SK-N-MC (cell line): ENCODE results near the gene ZSCAN31.
A peak's percentile ranks its signal among the peaks of the same experiment; 100 is the strongest.

ENCODE experiments used
- DNase-seq: peaks from one replicate; pipeline ENCODE4 v3.0.0-alpha.2; 2011; ENCODE audit warnings: low read depth, low spot score
- H3K27ac ChIP-seq: fragments of 200-600 bp; sonication (generic); 2 replicates; pipeline ENCODE4 v1.5.1; 2016; ENCODE audit warnings: mixed run types
- H3K36me3 ChIP-seq: fragments of 200-600 bp; sonication (generic); 2 replicates; pipeline ENCODE4 v1.6.1; 2017; ENCODE audit warnings: antibody characterized with exemption, low read length, mixed read lengths; ENCODE audit not compliant: insufficient read depth
- H3K4me3 ChIP-seq: fragments of 200-600 bp; sonication (generic); 2 replicates; pipeline ENCODE4 v1.5.1; 2016
- H3K9ac ChIP-seq: fragments of 200-600 bp; sonication (generic); 2 replicates; pipeline ENCODE4 v1.8.0; 2017; ENCODE audit warnings: mixed run types, mixed read lengths; ENCODE audit not compliant: insufficient read length
- H3K9me3 ChIP-seq: fragments of 200-600 bp; sonication (generic); 2 replicates; pipeline ENCODE4 v1.6.1; 2017; ENCODE audit warnings: low read depth, mild to moderate bottlenecking, antibody characterized with exemption, low read length, moderate library complexity, mixed read lengths
- EZH2 ChIP-seq: fragments of 200-600 bp; sonication (generic); IDR thresholded peaks from one replicate; pipeline ENCODE4 v1.6.1; 2017; ENCODE audit warnings: antibody characterized with exemption
- FOXP2 ChIP-seq: optimal IDR thresholded peaks from 2 replicates; pipeline ENCODE3; 2011; ENCODE audit warnings: mild to moderate bottlenecking, moderate library complexity; ENCODE audit not compliant: insufficient read depth; ENCODE audit errors: extremely low read length, control extremely low read depth
- POLR2AphosphoS5 ChIP-seq: IDR thresholded peaks from 2 replicates; pipeline ENCODE4 v1.6.1; 2012; ENCODE audit warnings: mild to moderate bottlenecking, low read depth, low read length, borderline replicate concordance

ZSCAN31 gene

GRCh38 chr6:28354688-28355554 lies 19.0 kb upstream of the ZSCAN31 start:
- no peak for DNase-seq
- no peaks in the 10 kb centered on the region for H3K9me3 ChIP-seq
- H3K27ac ChIP-seq = no peak overlapping the region
- peak overlapping the region; percentile 79 for H3K4me3 ChIP-seq
- no peak overlapping the region for H3K9ac ChIP-seq
- H3K36me3 ChIP-seq = no peaks in the 10 kb centered on the region
- TF ChIP-seq FOXP2 (no peak), EZH2 (no peak), POLR2AphosphoS5 (no peak)

GRCh38 chr6:28353981-28354676 lies 18.2 kb upstream of the ZSCAN31 start:
- no peak overlapping the region for H3K9ac ChIP-seq
- H3K4me3 ChIP-seq = no peak overlapping the region
- no peak overlapping the region for H3K27ac ChIP-seq
- TF ChIP-seq EZH2 = no peak
- TF ChIP-seq FOXP2 = no peak
- TF ChIP-seq POLR2AphosphoS5 = no peak
- H3K9me3 ChIP-seq = no peaks in the 10 kb centered on the region
- H3K36me3 ChIP-seq = no peaks in the 10 kb centered on the region
- DNase-seq = no peak

GRCh38 chr6:28353356-28353755 lies 17.4 kb upstream of the ZSCAN31 start:
- Histone ChIP-seq H3K27ac (no peak overlapping the region), H3K9ac (no peak overlapping the region), H3K4me3 (no peak overlapping the region), H3K9me3 (no peaks in the 10 kb centered on the region), H3K36me3 (no peaks in the 10 kb centered on the region)
- no peak for TF ChIP-seq POLR2AphosphoS5
- TF ChIP-seq EZH2 = no peak
- TF ChIP-seq FOXP2 = no peak
- DNase-seq = no peak

GRCh38 chr6:28351493-28351925 lies 15.6 kb upstream of the ZSCAN31 start:
- H3K9me3 ChIP-seq = no peaks in the 10 kb centered on the region
- H3K9ac ChIP-seq = no peak overlapping the region
- TF ChIP-seq FOXP2 (no peak), EZH2 (no peak), POLR2AphosphoS5 (no peak)
- no peaks in the 10 kb centered on the region for H3K36me3 ChIP-seq
- no peak for DNase-seq
- H3K27ac ChIP-seq = no peak overlapping the region; the same call in 1 of the 2 replicates
- H3K4me3 ChIP-seq = peak overlapping the region; percentile 90

GRCh38 chr6:28351087-28351486 lies 15.1 kb upstream of the ZSCAN31 start:
- Histone ChIP-seq H3K36me3 (no peaks in the 10 kb centered on the region), H3K9me3 (no peaks in the 10 kb centered on the region), H3K4me3 (peak overlapping the region; percentile 90), H3K27ac (no peak overlapping the region; the same call in 1 of the 2 replicates), H3K9ac (peak overlapping the region; percentile 88)
- TF ChIP-seq EZH2 (no peak), POLR2AphosphoS5 (no peak), FOXP2 (no peak)
- DNase-seq = no peak

GRCh38 chr6:28349892-28350737 lies 14.2 kb upstream of the ZSCAN31 start, which contains the start of gene ZKSCAN3:
Gene ZKSCAN3 (plus strand): TSS chr6:28349947. CDS start chr6:28359587, 9,640 bp downstream.
- peak; percentile 24 for DNase-seq
- TF ChIP-seq POLR2AphosphoS5 = peak; percentile 95
- no peak for TF ChIP-seq EZH2
- no peak for TF ChIP-seq FOXP2
- H3K36me3 ChIP-seq = no peaks in the 10 kb centered on the region
- no peaks in the 10 kb centered on the region for H3K9me3 ChIP-seq
- H3K27ac ChIP-seq = no peak within 1 kb of the TSS; the same call in 1 of the 2 replicates
- peak within 1 kb of the TSS; percentile 88 for H3K9ac ChIP-seq
- H3K4me3 ChIP-seq = peak within 1 kb of the TSS; percentile 90

GRCh38 chr6:28349344-28349891 lies 13.5 kb upstream of the ZSCAN31 start:
- H3K27ac ChIP-seq = no peak overlapping the region; the same call in 1 of the 2 replicates
- H3K9ac ChIP-seq = peak overlapping the region; percentile 88
- peak overlapping the region; percentile 90 for H3K4me3 ChIP-seq
- no peaks in the 10 kb centered on the region for H3K36me3 ChIP-seq
- TF ChIP-seq EZH2 (no peak), POLR2AphosphoS5 (no peak)
- H3K9me3 ChIP-seq = no peaks in the 10 kb centered on the region
- no peak for DNase-seq

- Histone ChIP-seq H3K36me3 (no peaks in the 10 kb centered on the region), H3K9ac (no peak overlapping the region), H3K27ac (no peak overlapping the region), H3K4me3 (no peak overlapping the region), H3K9me3 (no peaks in the 10 kb centered on the region)
- no peak for TF ChIP-seq FOXP2
- TF ChIP-seq EZH2 = no peak
- no peak for TF ChIP-seq POLR2AphosphoS5
- DNase-seq = no peak
Observed at GRCh38 chr6:28347119-28347518, 11.2 kb upstream of the ZSCAN31 start.
